Glutamatergic neuron (in vitro differentiated cells): ENCODE data around the gene SPTB. TPM values are rescaled to one million over a fixed set of nuclear protein-coding genes. Genes with fewer than 3 reads are reported as not detected.

Experiments
- DNase-seq: peaks from one replicate; pipeline ENCODE4 v3.0.0; 2022
- H3K27ac Mint-ChIP-seq: one replicate; pipeline ENCODE4 v1.8.0; 2020; ENCODE audit warnings: mild to moderate bottlenecking, mixed read lengths, inconsistent platforms; ENCODE audit not compliant: unreplicated experiment
- H3K27me3 Mint-ChIP-seq: one replicate; pipeline ENCODE4 v1.8.0; 2020; ENCODE audit warnings: mild to moderate bottlenecking, moderate library complexity, mixed read lengths, inconsistent platforms; ENCODE audit not compliant: unreplicated experiment
- H3K36me3 Mint-ChIP-seq: one replicate; pipeline ENCODE4 v1.8.0; 2020; ENCODE audit warnings: mild to moderate bottlenecking, mixed read lengths, inconsistent platforms; ENCODE audit not compliant: unreplicated experiment
- H3K4me1 Mint-ChIP-seq: one replicate; pipeline ENCODE4 v1.8.0; 2020; ENCODE audit warnings: mild to moderate bottlenecking, low read depth, mixed read lengths, inconsistent platforms; ENCODE audit not compliant: unreplicated experiment
- H3K4me3 Mint-ChIP-seq: one replicate; pipeline ENCODE4 v1.8.0; 2020; ENCODE audit warnings: mild to moderate bottlenecking, mixed read lengths, inconsistent platforms; ENCODE audit not compliant: unreplicated experiment
- H3K9me3 Mint-ChIP-seq: one replicate; pipeline ENCODE4 v1.8.0; 2020; ENCODE audit warnings: mild to moderate bottlenecking, moderate library complexity, mixed read lengths, inconsistent platforms; ENCODE audit not compliant: unreplicated experiment
- CTCF ChIP-seq: fragments of 200-600 bp; sonication (generic); IDR thresholded peaks from one replicate; pipeline ENCODE4 v1.5.0; 2021; ENCODE audit not compliant: partially characterized antibody, unreplicated experiment
- total RNA-seq: library from RNA; stranded (reverse); fragmentation: NEBNext Ultra II Directional; extraction: Animal tissue kit (Norgen Biotek cat#: 25700); gene quantifications from one replicate; pipeline ENCODE4 v1.2.1, GENCODE V29; 2021; ENCODE audit not compliant: unreplicated experiment

Gene SPTB
- total RNA-seq, 1 donor from 2014 or later = 1.9 TPM

GRCh38 chr14:64889352-64889751, 9.6 kb upstream of the SPTB start:
- no peak for DNase-seq
- H3K9me3 Mint-ChIP-seq = peaks cover 2% of the 10 kb centered on the region
- H3K4me1 Mint-ChIP-seq = peaks cover 9% of the 10 kb centered on the region
- H3K4me3 Mint-ChIP-seq = no peak overlapping the region
- TF ChIP-seq CTCF = no peak
- no peak overlapping the region for H3K27ac Mint-ChIP-seq
- H3K36me3 Mint-ChIP-seq = no peaks in the 10 kb centered on the region
- no peaks in the 10 kb centered on the region for H3K27me3 Mint-ChIP-seq

- H3K9me3 Mint-ChIP-seq = no peaks in the 10 kb centered on the region
- no peak overlapping the region for H3K4me3 Mint-ChIP-seq
- H3K27me3 Mint-ChIP-seq = peaks cover 6% of the 10 kb centered on the region
- no peak overlapping the region for H3K27ac Mint-ChIP-seq
- H3K36me3 Mint-ChIP-seq = no peaks in the 10 kb centered on the region
- no peak for TF ChIP-seq CTCF
- H3K4me1 Mint-ChIP-seq = no peaks in the 10 kb centered on the region
- no peak for DNase-seq
These were observed 5.9 kb upstream of the SPTB start for GRCh38 chr14:64885559-64885958.

GRCh38 chr14:64880221-64881121, 764 bp upstream of the SPTB start:
- no peak for TF ChIP-seq CTCF
- Mint-ChIP-seq H3K27ac (no peak overlapping the region), H3K4me3 (peak overlapping the region; percentile 77), H3K27me3 (peaks cover 8% of the 10 kb centered on the region), H3K4me1 (no peaks in the 10 kb centered on the region), H3K36me3 (no peaks in the 10 kb centered on the region), H3K9me3 (no peaks in the 10 kb centered on the region)
- peak; percentile 50 for DNase-seq

- no peaks in the 10 kb centered on the region for H3K36me3 Mint-ChIP-seq
- DNase-seq = peak; percentile 30
- TF ChIP-seq CTCF = no peak
- H3K27me3 Mint-ChIP-seq = peaks cover 8% of the 10 kb centered on the region
- no peaks in the 10 kb centered on the region for H3K4me1 Mint-ChIP-seq
- no peaks in the 10 kb centered on the region for H3K9me3 Mint-ChIP-seq
- H3K27ac Mint-ChIP-seq = no peak overlapping the region
- H3K4me3 Mint-ChIP-seq = peak overlapping the region; percentile 64
These were observed 671 bp downstream of the SPTB start for GRCh38 chr14:64878837-64879634.
